PFSK-1 (cell line): ENCODE results near the gene MGMT.

Source experiments
- FOXP2 ChIP-seq: optimal IDR thresholded peaks from 2 replicates; pipeline ENCODE3; 2011; ENCODE audit warnings: borderline replicate concordance, control low read depth, inconsistent platforms; ENCODE audit not compliant: insufficient read depth; ENCODE audit errors: extremely low read length, extremely low read depth
- POLR2AphosphoS5 ChIP-seq: IDR thresholded peaks from 2 replicates; pipeline ENCODE4 v1.6.1; 2012; ENCODE audit warnings: low read depth, mild to moderate bottlenecking, control low read depth, low read length, moderate library complexity
- REST ChIP-seq, 2 experiments: IDR thresholded peaks; 2 replicates each; pipeline versions ENCODE4 v1.6.1 to v1.8.0; 2011 to 2012; ENCODE audit warnings: low read depth in 2 of 2, low read length in 2 of 2, control low read depth in 1 of 2, inconsistent platforms in 1 of 2, mild to moderate bottlenecking in 1 of 2, moderate library complexity in 1 of 2; ENCODE audit not compliant: insufficient read depth in 1 of 2
- SIN3A ChIP-seq: IDR thresholded peaks from 2 replicates; pipeline ENCODE4 v1.6.1; 2012; ENCODE audit warnings: mild to moderate bottlenecking, low read length, moderate library complexity, borderline replicate concordance; ENCODE audit not compliant: insufficient read depth
- TAF1 ChIP-seq: IDR thresholded peaks from 2 replicates; pipeline ENCODE4 v1.6.1; 2012; ENCODE audit warnings: low read length, control low read depth, borderline replicate concordance; ENCODE audit not compliant: insufficient read depth

MGMT gene

GRCh38 chr10:129764901-129765663 lies 298.0 kb downstream of the MGMT start:
- TF ChIP-seq TAF1 (no peak), REST (IDR thresholded peaks at IDR 0.05; ENCODE audit: insufficient read depth in 1 of 2, low read depth in 2 of 2, low read length in 2 of 2) (no peak)

GRCh38 chr10:129765664-129766550 lies 298.9 kb downstream of the MGMT start:
- TF ChIP-seq TAF1 (no peak), REST (IDR thresholded peaks at IDR 0.05; ENCODE audit: insufficient read depth in 1 of 2, low read depth in 2 of 2, low read length in 2 of 2) (no peak)

GRCh38 chr10:129766611-129767550 lies 299.8 kb downstream of the MGMT start:
- no peak for TF ChIP-seq REST (IDR thresholded peaks at IDR 0.05; ENCODE audit: insufficient read depth in 1 of 2, low read depth in 2 of 2, low read length in 2 of 2)
- no peak for TF ChIP-seq SIN3A
- no peak for TF ChIP-seq TAF1
- no peak for TF ChIP-seq POLR2AphosphoS5

- TF ChIP-seq POLR2AphosphoS5 = no peak
- TF ChIP-seq TAF1 = no peak
These were observed 300.7 kb downstream of the MGMT start for GRCh38 chr10:129767751-129768150.

GRCh38 chr10:129768437-129769355 lies 301.7 kb downstream of the MGMT start:
- no peak for TF ChIP-seq TAF1
- no peak for TF ChIP-seq SIN3A
- TF ChIP-seq FOXP2 = no peak
- TF ChIP-seq POLR2AphosphoS5 = no peak
